H1 (cell line): ENCODE data around the gene FCAMR. TPM values are rescaled to one million over a fixed set of nuclear protein-coding genes. Genes with fewer than 3 reads are reported as not detected.

Source experiments
- CTCF ChIA-PET: fragments of 300-600 bp; sonication (Branson Sonifier 250); formaldehyde crosslinking; loops from one replicate; lab custom pipeline; 2021; ENCODE audit not compliant: partially characterized antibody; lab: Charles Lee
- POLR2A ChIA-PET: fragments of 300-600 bp; sonication (Branson Sonifier 250); formaldehyde crosslinking; loops from one replicate; lab custom pipeline; 2021; ENCODE audit warnings: inconsistent platforms; ENCODE audit not compliant: partially characterized antibody; lab: Charles Lee
- DNase-seq, 2 experiments: peaks; one replicate each; pipeline versions ENCODE4 v3.0.0 to v3.0.0-alpha.2; 2010 to 2022; ENCODE audit warnings: low spot score in 2 of 2, low read depth in 1 of 2, mixed read lengths in 1 of 2
- FAIRE-seq: peaks from 2 replicates; lab custom pipeline; 2011; peaks lifted over from hg19 to GRCh38; lab: Jason Lieb, UNC
- H2AFZ ChIP-seq: 2 replicates; pipeline ENCODE4 v1.8.1; 2012; ENCODE audit warnings: low read length, inconsistent platforms
- H2AK5ac ChIP-seq: 2 replicates; pipeline ENCODE4 v1.6.1; 2013; ENCODE audit warnings: low read depth, low read length
- H2BK120ac ChIP-seq: replicated peaks from 2 replicates; pipeline ENCODE3; 2013; ENCODE audit warnings: low read depth, low read length, inconsistent platforms
- H2BK12ac ChIP-seq: 2 replicates; pipeline ENCODE4 v1.6.1; 2013; ENCODE audit warnings: low read depth, low read length
- H2BK15ac ChIP-seq: 2 replicates; pipeline ENCODE4 v1.6.1; 2013; ENCODE audit warnings: low read length
- H2BK20ac ChIP-seq: 2 replicates; pipeline ENCODE4 v1.6.1; 2013; ENCODE audit warnings: low read length
- H2BK5ac ChIP-seq: 2 replicates; pipeline ENCODE4 v1.6.1; 2013; ENCODE audit warnings: low read depth, low read length
- H3K14ac ChIP-seq: 2 replicates; pipeline ENCODE4 v1.6.1; 2013; ENCODE audit warnings: inconsistent platforms; ENCODE audit not compliant: insufficient read length
- H3K18ac ChIP-seq: 2 replicates; pipeline ENCODE4 v1.6.1; 2013; ENCODE audit warnings: low read length; ENCODE audit errors: extremely low read depth
- H3K23ac ChIP-seq: 2 replicates; pipeline ENCODE4 v1.6.1; 2013; ENCODE audit warnings: inconsistent platforms; ENCODE audit not compliant: insufficient read length
- H3K23me2 ChIP-seq: 2 replicates; pipeline ENCODE4 v1.6.1; 2013; ENCODE audit warnings: low read depth, low read length
- H3K27ac ChIP-seq: 2 replicates; pipeline ENCODE4 v1.6.1; 2011; ENCODE audit warnings: low read depth, low read length, inconsistent platforms
- H3K27me3 ChIP-seq, 4 experiments: replicated peaks in 1 of 4; 1 replicate in 1 of 4; 2 replicates in 3 of 4; pipeline versions ENCODE4 v1.6.1 to v1.8.1; 2011 to 2013; ENCODE audit warnings: low read length in 3 of 4, mild to moderate bottlenecking in 3 of 4, inconsistent platforms in 2 of 4, mixed read lengths in 2 of 4, moderate library complexity in 1 of 4; ENCODE audit not compliant: control insufficient read depth in 3 of 4, insufficient read depth in 3 of 4; ENCODE audit errors: extremely low read depth in 1 of 4
- H3K36me3 ChIP-seq, 4 experiments: 2 replicates each; pipeline versions ENCODE4 v1.6.1 to v1.8.1; 2011 to 2013; ENCODE audit warnings: mild to moderate bottlenecking in 4 of 4, low read length in 3 of 4, moderate library complexity in 2 of 4, control low read depth in 1 of 4, inconsistent platforms in 1 of 4; ENCODE audit not compliant: insufficient read depth in 4 of 4, control insufficient read depth in 2 of 4
- H3K4ac ChIP-seq: replicated peaks from 2 replicates; pipeline ENCODE3; 2013; ENCODE audit warnings: low read length, low read depth, mixed read lengths, inconsistent platforms; ENCODE audit not compliant: insufficient read length
- H3K4me1 ChIP-seq, 4 experiments: replicated peaks in 1 of 4; 1 replicate in 1 of 4; 2 replicates in 3 of 4; pipeline versions ENCODE4 v1.6.1 to v1.8.1; 2011 to 2013; ENCODE audit warnings: low read length in 3 of 4, inconsistent platforms in 2 of 4, mixed read lengths in 1 of 4; ENCODE audit not compliant: insufficient read depth in 4 of 4, control insufficient read depth in 3 of 4
- H3K4me2 ChIP-seq, 2 experiments: 2 replicates each; pipeline versions ENCODE4 v1.6.1 to v1.8.1; 2011 to 2013; ENCODE audit warnings: low read depth in 2 of 2, low read length in 2 of 2, control low read depth in 1 of 2, inconsistent platforms in 1 of 2, mild to moderate bottlenecking in 1 of 2; ENCODE audit not compliant: insufficient read depth in 1 of 2
- H3K4me3 ChIP-seq, 4 experiments: fragments of 200-600, 300-600 bp in 1 of 4; sonication (generic), shearing (Covaris generic), sonication (Bioruptor Twin) in 1 of 4; 2 replicates each; pipeline versions ENCODE4 v1.5.1 to v1.8.1; 2011 to 2016; ENCODE audit warnings: low read length in 4 of 4, low read depth in 3 of 4, control low read depth in 2 of 4, inconsistent platforms in 2 of 4, mild to moderate bottlenecking in 2 of 4, mixed read lengths in 1 of 4, moderate library complexity in 1 of 4; ENCODE audit not compliant: insufficient read depth in 2 of 4; ENCODE audit errors: extremely low read depth in 1 of 4
- H3K56ac ChIP-seq: replicated peaks from 2 replicates; pipeline ENCODE3; 2013; ENCODE audit warnings: low read depth, mild to moderate bottlenecking, mixed read lengths, low read length, inconsistent platforms; ENCODE audit not compliant: insufficient read length
- H3K79me1 ChIP-seq: 2 replicates; pipeline ENCODE4 v1.6.1; 2013; ENCODE audit warnings: low read depth, low read length, control low read depth
- H3K79me2 ChIP-seq, 2 experiments: 2 replicates each; pipeline versions ENCODE4 v1.6.1 to v1.8.1; 2012 to 2013; ENCODE audit warnings: low read length in 2 of 2, mild to moderate bottlenecking in 2 of 2, inconsistent platforms in 1 of 2; ENCODE audit not compliant: insufficient read depth in 2 of 2, control insufficient read depth in 1 of 2
- H3K9ac ChIP-seq, 4 experiments: replicated peaks in 1 of 4; 1 replicate in 1 of 4; 2 replicates in 3 of 4; pipeline versions ENCODE4 v1.6.1 to v1.8.1; 2011 to 2013; ENCODE audit warnings: low read depth in 3 of 4, low read length in 3 of 4, control low read depth in 2 of 4, mild to moderate bottlenecking in 2 of 4, moderate library complexity in 2 of 4, inconsistent platforms in 1 of 4; ENCODE audit errors: extremely low read depth in 1 of 4
- H3K9me3 ChIP-seq, 2 experiments: 2 replicates each; pipeline versions ENCODE4 v1.6.1 to v1.8.1; 2012 to 2013; ENCODE audit warnings: mild to moderate bottlenecking in 2 of 2, moderate library complexity in 2 of 2, control low read depth in 1 of 2, inconsistent platforms in 1 of 2, low read depth in 1 of 2, low read length in 1 of 2, mixed read lengths in 1 of 2; ENCODE audit not compliant: insufficient read depth in 2 of 2
- H4K20me1 ChIP-seq, 2 experiments: replicated peaks in 1 of 2; 2 replicates each; pipeline versions ENCODE3 to v1.8.1; 2011 to 2013; ENCODE audit warnings: inconsistent platforms in 2 of 2, low read length in 2 of 2, mild to moderate bottlenecking in 1 of 2; ENCODE audit not compliant: insufficient read depth in 2 of 2, control insufficient read depth in 1 of 2
- H4K5ac ChIP-seq: 2 replicates; pipeline ENCODE4 v1.6.1; 2013; ENCODE audit warnings: low read length, low read depth, mixed read lengths, inconsistent platforms; ENCODE audit not compliant: insufficient read length
- H4K8ac ChIP-seq: 2 replicates; pipeline ENCODE4 v1.8.0; 2013; ENCODE audit warnings: mild to moderate bottlenecking, moderate library complexity, low read length, inconsistent platforms; ENCODE audit not compliant: insufficient read depth; ENCODE audit errors: extremely low read depth
- H4K91ac ChIP-seq: replicated peaks from 2 replicates; pipeline ENCODE3; 2013; ENCODE audit warnings: low read length, mixed read lengths, inconsistent platforms; ENCODE audit not compliant: insufficient read length
- FOSL1 ChIP-seq: IDR thresholded peaks from 2 replicates; pipeline ENCODE4 v1.6.1; 2011; ENCODE audit warnings: mild to moderate bottlenecking, low read depth, low read length, moderate library complexity; ENCODE audit not compliant: insufficient read depth
- NANOG ChIP-seq: IDR thresholded peaks from 2 replicates; pipeline ENCODE4 v1.6.1; 2011; ENCODE audit warnings: low read length, low read depth, mild to moderate bottlenecking, inconsistent platforms; ENCODE audit not compliant: insufficient read depth, poor library complexity, severe bottlenecking
- RXRA ChIP-seq: IDR thresholded peaks from 2 replicates; pipeline ENCODE4 v1.6.1; 2011; ENCODE audit warnings: low read depth, mild to moderate bottlenecking, low read length, moderate library complexity; ENCODE audit not compliant: insufficient read depth
- SP2 ChIP-seq: IDR thresholded peaks from 2 replicates; pipeline ENCODE4 v1.6.1; 2012; ENCODE audit warnings: mild to moderate bottlenecking, low read length, inconsistent platforms
- WGBS, 2 experiments: shearing (Covaris generic) in 1 of 2; methylation state at CpG; one replicate each; pipeline versions ENCODE4 v1.1.6 to v1.1.7; 2013 to 2015; ENCODE audit warnings: low lambda C conversion rate in 2 of 2, mixed read lengths in 2 of 2, inconsistent platforms in 1 of 2, low coverage in 1 of 2, missing lambda C conversion rate in 1 of 2; ENCODE audit not compliant: insufficient replicate concordance in 2 of 2, insufficient coverage in 1 of 2, insufficient read length in 1 of 2; ENCODE audit errors: extremely low coverage in 1 of 2, missing lambda C conversion rate in 1 of 2; 5-methylcytosine and 5-hydroxymethylcytosine counted together
- polyA plus RNA-seq, 7 experiments: library from polyadenylated mRNA; depleted of rRNA in 3 of 7; stranded (reverse) in 5 of 7; unstranded in 2 of 7; fragments of >200 nt in 5 of 7; fragments of 200-250 nt in 2 of 7; gene quantifications; 1 replicate in 5 of 7; 2 replicates in 1 of 7; 4 replicates in 1 of 7; pipeline versions ENCODE4 v1.2.1 to v1.2.3, GENCODE V29; 2011 to 2013; ENCODE audit warnings: missing spikeins in 2 of 7, mixed read lengths in 2 of 7
- total RNA-seq: library from RNA; stranded (reverse); fragmentation: NEBNext Ultra II Directional; extraction: Animal tissue kit (Norgen Biotek cat#: 25700); gene quantifications from 2 replicates; pipeline ENCODE4 v1.2.1, GENCODE V29; 2021
- TF ChIP-seq, protein P1 (sequence below): IDR thresholded peaks from 2 replicates; pipeline ENCODE4 v1.6.1; 2011; ENCODE audit warnings: low read length, improper control_type of control experiment

Gene FCAMR
- total and polyA plus RNA-seq, 2 of the 8 experiments (the other 6 are each of a cell fraction or from before 2014, with no cell fraction given), result not detected

DNA sequence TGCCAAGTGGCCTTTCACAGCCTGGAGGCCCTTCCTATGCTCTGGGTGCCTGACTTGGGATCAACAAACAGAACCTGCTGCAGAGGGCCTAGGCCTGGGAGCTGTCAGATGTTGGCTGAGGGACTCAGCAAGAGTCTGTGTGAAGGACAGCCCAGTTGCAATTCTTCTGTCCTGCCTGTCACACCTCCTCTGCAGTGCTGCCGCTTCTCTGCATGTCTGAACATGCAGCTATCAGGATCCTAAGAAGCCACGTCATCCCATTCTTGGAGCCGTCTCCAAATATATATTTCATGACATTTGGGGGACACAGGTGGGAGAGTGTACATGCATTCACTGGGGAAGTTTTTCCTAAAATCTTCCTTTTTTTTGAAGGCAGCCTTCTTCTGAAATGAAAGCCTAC lies 8.6 kb downstream of the FCAMR start:
- FAIRE-seq, result no peak
- TF ChIP-seq FOSL1 (no peak), NANOG (no peak), SP2 (no peak), RXRA (no peak)
- TF ChIP-seq, protein P1, sequence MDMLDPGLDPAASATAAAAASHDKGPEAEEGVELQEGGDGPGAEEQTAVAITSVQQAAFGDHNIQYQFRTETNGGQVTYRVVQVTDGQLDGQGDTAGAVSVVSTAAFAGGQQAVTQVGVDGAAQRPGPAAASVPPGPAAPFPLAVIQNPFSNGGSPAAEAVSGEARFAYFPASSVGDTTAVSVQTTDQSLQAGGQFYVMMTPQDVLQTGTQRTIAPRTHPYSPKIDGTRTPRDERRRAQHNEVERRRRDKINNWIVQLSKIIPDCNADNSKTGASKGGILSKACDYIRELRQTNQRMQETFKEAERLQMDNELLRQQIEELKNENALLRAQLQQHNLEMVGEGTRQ, result no peak

More for the DNA sequence above, 8.6 kb downstream of the FCAMR start:
- WGBS, 2 experiments, result 93% methylated on average over 3 of the region's 3 CpGs; no CpG with 5 or more reads in 1 of the 2 experiments
- H2AK5ac ChIP-seq, result no peak overlapping the region
- H4K8ac ChIP-seq, result no peak overlapping the region
- no peak overlapping the region for H3K9ac ChIP-seq
- no peak overlapping the region for H2BK15ac ChIP-seq
- ChIA-PET CTCF (interaction anchor here (0.9 to 9.3 kb wide), 9 partner anchors 9 to 50 kb away, joined by 3 to 77 read pairs (median 5); partner anchors contain the start of gene FCAMR), POLR2A (no interaction called here)
- no peak overlapping the region for H3K23ac ChIP-seq
- no peak overlapping the region for H4K91ac ChIP-seq
- no peaks in the 10 kb centered on the region for H3K23me2 ChIP-seq
- no peak overlapping the region for H2BK120ac ChIP-seq
- no peak overlapping the region for H4K5ac ChIP-seq
- no peak overlapping the region; the same call in 1 of the 2 replicates for H2BK5ac ChIP-seq
- H2AFZ ChIP-seq, result no peak overlapping the region
- H2BK12ac ChIP-seq, result no peak overlapping the region
- H3K14ac ChIP-seq, result no peak overlapping the region
- no peak overlapping the region for H3K4me2 ChIP-seq
- no peak overlapping the region for H3K18ac ChIP-seq
- no peak overlapping the region for H2BK20ac ChIP-seq
- H3K27me3 ChIP-seq, result no peaks in the 10 kb centered on the region
- H3K4ac ChIP-seq, result no peak overlapping the region
- H3K4me1 ChIP-seq, result no peaks in the 10 kb centered on the region
- no peaks in the 10 kb centered on the region for H4K20me1 ChIP-seq
- H3K36me3 ChIP-seq, result no peaks in the 10 kb centered on the region
- H3K56ac ChIP-seq, result no peak overlapping the region
- no peak overlapping the region for H3K4me3 ChIP-seq
- H3K79me2 ChIP-seq, result no peaks in the 10 kb centered on the region
- H3K79me1 ChIP-seq, result no peaks in the 10 kb centered on the region
- no peak for DNase-seq
- H3K27ac ChIP-seq, result no peak overlapping the region
- H3K9me3 ChIP-seq, result no peaks in the 10 kb centered on the region
